Stimulated activated naive B cell treated with anti-CD40 and anti-IgM and Interleukin-4, amounts not matched to agents 10 μg/mL and 1 μg/mL and 100 μg/mL, for 72 hours (primary cell): ENCODE results near the gene SPRR2D.

Source experiments
- ATAC-seq, 2 donors: fragments of 150-1000 bp; cut with Tn5 transposase; replicated peaks; 2 replicates each; pipeline ENCODE4 v1.10.0; 2021; ENCODE audit warnings: moderate library complexity in 1 of 2
- DNase-seq: peaks from one replicate; pipeline ENCODE4 v3.0.0; 2021
- H3K27ac Mint-ChIP-seq: one replicate; pipeline ENCODE4 v1.8.0; 2022; ENCODE audit warnings: mild to moderate bottlenecking, mixed read lengths
- H3K27me3 Mint-ChIP-seq, 2 donors: one replicate each; pipeline ENCODE4 v1.8.0; 2022; ENCODE audit warnings: mixed read lengths in 2 of 2
- H3K36me3 Mint-ChIP-seq, 2 donors: one replicate each; pipeline ENCODE4 v1.8.0; 2022; ENCODE audit warnings: mixed read lengths in 2 of 2, mild to moderate bottlenecking in 1 of 2
- H3K4me1 Mint-ChIP-seq, 2 donors: one replicate each; pipeline ENCODE4 v1.8.0; 2022; ENCODE audit warnings: mixed read lengths in 2 of 2, mild to moderate bottlenecking in 1 of 2
- H3K4me3 Mint-ChIP-seq, 2 donors: one replicate each; pipeline ENCODE4 v1.8.0; 2022; ENCODE audit warnings: mild to moderate bottlenecking in 2 of 2, mixed read lengths in 2 of 2, moderate library complexity in 1 of 2
- H3K9me3 Mint-ChIP-seq, 2 donors: one replicate each; pipeline ENCODE4 v1.8.0; 2022; ENCODE audit warnings: mixed read lengths in 2 of 2, mild to moderate bottlenecking in 1 of 2

Gene SPRR2D

DNA sequence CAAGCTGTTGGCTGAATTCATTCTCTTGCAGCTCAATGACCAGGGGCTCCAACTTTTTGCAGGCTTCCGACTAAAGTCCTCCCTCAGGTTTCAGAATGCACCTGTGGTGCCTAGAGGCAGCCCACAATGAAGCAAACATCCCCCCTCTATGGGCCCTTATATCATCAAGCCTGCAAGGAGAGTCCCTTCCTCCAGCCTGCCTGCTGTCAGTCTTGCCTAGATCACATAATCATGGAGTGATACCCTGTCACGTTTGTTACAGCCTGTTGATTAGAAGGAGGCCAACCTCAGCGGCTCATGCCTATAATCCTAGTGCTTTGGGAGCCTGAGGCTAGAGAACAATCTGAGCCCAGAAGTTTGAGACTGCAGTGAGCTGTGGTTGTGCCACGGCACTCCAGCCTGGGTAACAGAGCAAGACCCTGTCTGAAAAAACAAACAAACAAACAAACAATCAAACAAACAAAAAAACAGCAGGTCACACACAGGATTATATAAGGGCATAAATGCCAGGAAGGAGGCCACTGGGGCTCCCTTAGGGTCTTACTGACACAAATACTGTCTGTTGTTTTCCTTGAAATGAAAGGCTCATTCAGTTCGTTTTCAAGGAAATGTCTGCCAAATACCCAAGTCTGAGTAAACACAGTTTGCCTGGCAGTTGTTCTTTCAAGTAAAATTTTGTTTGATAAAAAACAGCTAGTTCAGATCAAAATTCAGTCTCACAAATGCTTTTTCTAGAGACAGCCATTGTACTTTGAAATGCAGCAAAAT, 44.1 kb downstream of the SPRR2D start:
- no peaks in the 10 kb centered on the region for H3K36me3 Mint-ChIP-seq
- peaks cover 7 to 8% of the 10 kb centered on the region in 2 donors for H3K9me3 Mint-ChIP-seq
- no peak overlapping the region for H3K4me3 Mint-ChIP-seq
- peaks cover 37 to 38% of the 10 kb centered on the region in 2 donors for H3K27me3 Mint-ChIP-seq
- DNase-seq (no peak), ATAC-seq (no peak)
- no peaks in the 10 kb centered on the region for H3K4me1 Mint-ChIP-seq
- H3K27ac Mint-ChIP-seq, result no peak overlapping the region

DNA sequence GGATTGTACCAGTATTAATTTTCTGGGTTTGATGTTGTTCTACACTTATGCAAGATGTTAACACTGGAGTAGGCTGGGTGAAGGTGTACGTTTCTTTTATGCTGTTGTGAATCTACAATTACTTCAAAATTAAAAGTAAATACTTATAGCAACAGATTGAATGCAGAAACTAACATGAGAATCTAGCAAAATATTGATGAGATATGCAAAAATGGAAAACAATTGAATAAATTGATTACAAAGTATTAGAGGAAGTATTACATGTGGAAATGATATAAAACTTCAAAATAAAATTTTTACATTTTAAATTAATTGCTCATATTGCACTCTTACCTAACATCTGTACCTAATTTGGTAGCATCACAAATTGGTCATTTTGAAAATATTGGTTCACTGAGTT, 45.1 kb downstream of the SPRR2D start:
- no peaks in the 10 kb centered on the region for H3K4me1 Mint-ChIP-seq
- DNase-seq, result no peak
- ATAC-seq, result no peak

DNA sequence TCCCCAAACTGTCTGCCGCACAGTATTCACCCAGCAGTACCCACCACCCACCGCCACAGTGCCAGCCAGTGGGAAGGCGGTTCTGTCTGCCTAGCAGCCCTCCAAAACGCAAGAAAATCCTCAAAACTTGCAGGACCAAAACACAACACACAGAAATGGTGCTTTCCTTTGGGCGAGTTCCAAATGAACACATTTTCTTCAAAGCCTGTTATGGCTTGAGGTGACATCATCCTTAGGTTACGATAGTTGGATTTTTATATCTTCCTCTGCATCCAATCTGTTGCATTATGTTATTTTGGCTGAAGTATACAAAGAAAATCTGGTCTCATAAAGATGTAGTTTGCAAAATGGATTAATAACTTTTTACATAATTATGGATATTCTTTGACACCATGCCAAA, 47.7 kb downstream of the SPRR2D start:
- Mint-ChIP-seq H3K9me3 (peaks cover 7 to 8% of the 10 kb centered on the region in 2 donors), H3K27me3 (peaks cover 15 to 33% of the 10 kb centered on the region in 2 donors), H3K27ac (no peak overlapping the region), H3K4me3 (no peak overlapping the region), H3K4me1 (no peaks in the 10 kb centered on the region), H3K36me3 (no peaks in the 10 kb centered on the region)
- no peak for DNase-seq
- ATAC-seq, result no peak

More for the DNA sequence above, 45.1 kb downstream of the SPRR2D start:
- peaks cover 33 to 40% of the 10 kb centered on the region in 2 donors for H3K27me3 Mint-ChIP-seq
- no peak overlapping the region for H3K27ac Mint-ChIP-seq
- no peak overlapping the region for H3K4me3 Mint-ChIP-seq
- no peaks in the 10 kb centered on the region for H3K36me3 Mint-ChIP-seq
- H3K9me3 Mint-ChIP-seq, result peaks cover 7 to 8% of the 10 kb centered on the region in 2 donors
